PC-9 (cell line): ENCODE data around the gene GPR50. TPM values are rescaled to one million over a fixed set of nuclear protein-coding genes. Genes with fewer than 3 reads are reported as not detected.

Experiments used
- Bru-seq: library from RNA; stranded (reverse); fragments of 400-500 nt; gene quantifications from one replicate; lab custom pipeline; 2021; lab: Mats Ljungman, UMichigan
- BruChase-seq, 2 experiments: library from RNA; stranded (reverse); fragments of 400-500 nt; gene quantifications; one replicate each; lab custom pipeline; 2021; lab: Mats Ljungman, UMichigan
- BruUV-seq: library from RNA; stranded (reverse); fragments of 400-500 nt; replicated peaks from 2 replicates; lab custom pipeline; 2021; lab: Mats Ljungman, UMichigan
- CTCF ChIA-PET: fragments of 300-600 bp; sonication (Branson Sonifier 250); formaldehyde crosslinking; loops from one replicate; lab custom pipeline; 2022; ENCODE audit warnings: antibody characterized with exemption; lab: Charles Lee
- POLR2A ChIA-PET: fragments of 300-600 bp; sonication (Branson Sonifier 250); formaldehyde crosslinking; loops from one replicate; lab custom pipeline; 2022; ENCODE audit warnings: antibody characterized with exemption; ENCODE audit not compliant: unreplicated experiment; lab: Charles Lee
- DNase-seq, 2 experiments: peaks; one replicate each; pipeline versions ENCODE4 v3.0.0 to v3.0.0-alpha.2; 2015 to 2022; ENCODE audit warnings: mixed read lengths in 1 of 2
- H2AFZ ChIP-seq: fragments of 200-600 bp; sonication (generic); 2 replicates; pipeline ENCODE4 v1.8.1; 2017; ENCODE audit warnings: antibody characterized with exemption
- H3F3A ChIP-seq: fragments of 200-600 bp; sonication (generic); 2 replicates; pipeline ENCODE4 v1.8.1; 2017; ENCODE audit warnings: antibody characterized with exemption, mild to moderate bottlenecking, low read depth; ENCODE audit not compliant: insufficient read depth
- H3K27ac ChIP-seq: fragments of 200-600 bp; sonication (generic); 2 replicates; pipeline ENCODE4 v1.6.1; 2016; ENCODE audit warnings: mixed run types
- H3K27me3 ChIP-seq: fragments of 200-600 bp; sonication (generic); 2 replicates; pipeline ENCODE4 v1.6.1; 2016; ENCODE audit warnings: low read depth, mixed run types; ENCODE audit not compliant: insufficient read depth
- H3K36me3 ChIP-seq: fragments of 200-600 bp; sonication (generic); 2 replicates; pipeline ENCODE4 v1.6.1; 2016; ENCODE audit warnings: low read depth, mixed run types
- H3K4me1 ChIP-seq: fragments of 200-600 bp; sonication (generic); replicated peaks from 2 replicates; pipeline ENCODE4 v1.6.1; 2016; ENCODE audit warnings: mixed run types; ENCODE audit not compliant: insufficient read depth
- H3K4me2 ChIP-seq: fragments of 200-600 bp; sonication (generic); 2 replicates; pipeline ENCODE4 v1.6.1; 2017; ENCODE audit warnings: mixed run types
- H3K4me3 ChIP-seq: fragments of 200-600 bp; sonication (generic); 2 replicates; pipeline ENCODE4 v1.6.1; 2016; ENCODE audit warnings: mixed run types
- H3K79me2 ChIP-seq: fragments of 200-600 bp; sonication (generic); 2 replicates; pipeline ENCODE4 v1.6.1; 2017; ENCODE audit warnings: low read depth, mixed run types
- H3K9me2 ChIP-seq: fragments of 200-600 bp; sonication (generic); 2 replicates; pipeline ENCODE4 v1.8.1; 2017; ENCODE audit warnings: mild to moderate bottlenecking; ENCODE audit not compliant: insufficient read depth
- H3K9me3 ChIP-seq: fragments of 200-600 bp; sonication (generic); 2 replicates; pipeline ENCODE4 v1.8.1; 2016; ENCODE audit warnings: low read depth; ENCODE audit not compliant: insufficient read depth
- H4K20me1 ChIP-seq: fragments of 200-600 bp; sonication (generic); 2 replicates; pipeline ENCODE4 v1.8.1; 2017; ENCODE audit not compliant: insufficient read depth
- EZH2 ChIP-seq: fragments of 200-600 bp; sonication (generic); IDR thresholded peaks from 2 replicates; pipeline ENCODE4 v1.8.0; 2017; ENCODE audit warnings: antibody characterized with exemption, low read depth
- intact Hi-C: fragments of 100-400 bp; cut with micrococcal nuclease; formaldehyde crosslinking; loops from one replicate; pipeline ENCODE4 v1.10.0; 2022; ENCODE audit not compliant: unreplicated experiment
- long read RNA-seq: library from polyadenylated mRNA; stranded (forward); transcript quantifications from one replicate; pipeline ENCODE4 v2.0.0, GENCODE V29; 2022
- total RNA-seq: library from RNA; stranded (reverse); gene quantifications from 2 replicates; pipeline ENCODE4 v1.2.3, GENCODE V29; 2021
- TF ChIP-seq, protein P1 (sequence below): fragments of 200-600 bp; sonication (generic); conservative IDR thresholded peaks from 2 replicates; pipeline ENCODE4 v1.6.1; 2017; ENCODE audit warnings: mixed run types, antibody characterized with exemption, mild to moderate bottlenecking, moderate library complexity

The GPR50 gene
- total RNA-seq: not detected in 2 replicates
- Bru-seq, nascent RNA: not detected
- BruChase-seq, experiment 1, labeled RNA remaining after a 2-hour chase: not detected
- BruChase-seq, experiment 2, labeled RNA remaining after a 6-hour chase: not detected
- long read RNA-seq: 0 reads

DNA sequence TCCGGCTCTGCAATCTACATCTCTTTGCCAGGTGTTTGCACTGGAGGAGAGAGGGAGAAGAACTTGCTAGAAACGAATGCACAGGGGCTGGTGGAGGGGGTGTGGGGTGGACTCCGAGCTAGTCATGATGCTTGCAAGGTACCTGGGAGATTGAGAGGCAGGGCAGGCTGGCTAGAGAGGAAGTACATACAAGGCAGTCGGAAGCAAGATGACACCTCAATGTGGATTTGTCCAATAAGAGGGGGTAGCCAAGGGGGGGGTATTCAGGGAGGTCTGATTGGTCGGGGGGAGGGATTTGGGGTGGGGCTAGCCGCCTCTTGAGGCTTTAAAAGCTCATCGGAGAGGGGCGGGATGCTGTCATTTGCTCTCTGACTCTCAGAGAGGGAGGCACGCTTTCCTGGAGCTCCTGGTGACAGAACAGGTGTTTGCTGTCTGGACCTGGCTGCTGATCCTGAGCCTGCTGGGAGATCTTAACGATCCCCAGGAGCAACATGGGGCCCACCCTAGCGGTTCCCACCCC is at the start of gene GPR50:
TSS of gene GPR50 (plus strand) at position 354 of the 520 bp plus-strand sequence. CDS start at position 492, 138 bp downstream.
- Histone ChIP-seq H4K20me1 (no peaks in the 10 kb centered on the region), H3K27me3 (peaks cover 92% of the 10 kb centered on the region), H3K9me3 (no peaks in the 10 kb centered on the region), H3K36me3 (no peaks in the 10 kb centered on the region), H3K4me1 (no peaks in the 10 kb centered on the region), H3K4me3 (no peak within 1 kb of the TSS), H3K9me2 (no peaks in the 10 kb centered on the region), H3K79me2 (no peaks in the 10 kb centered on the region), H3K27ac (no peak within 1 kb of the TSS), H3K4me2 (no peak within 1 kb of the TSS), H3F3A (no peaks in the 10 kb centered on the region), H2AFZ (no peak within 1 kb of the TSS)
- intact Hi-C loops: no loop called here
- ChIA-PET POLR2A (no interaction called here), CTCF (no interaction called here)
- TF ChIP-seq EZH2: no peak
- TF ChIP-seq, protein P1, sequence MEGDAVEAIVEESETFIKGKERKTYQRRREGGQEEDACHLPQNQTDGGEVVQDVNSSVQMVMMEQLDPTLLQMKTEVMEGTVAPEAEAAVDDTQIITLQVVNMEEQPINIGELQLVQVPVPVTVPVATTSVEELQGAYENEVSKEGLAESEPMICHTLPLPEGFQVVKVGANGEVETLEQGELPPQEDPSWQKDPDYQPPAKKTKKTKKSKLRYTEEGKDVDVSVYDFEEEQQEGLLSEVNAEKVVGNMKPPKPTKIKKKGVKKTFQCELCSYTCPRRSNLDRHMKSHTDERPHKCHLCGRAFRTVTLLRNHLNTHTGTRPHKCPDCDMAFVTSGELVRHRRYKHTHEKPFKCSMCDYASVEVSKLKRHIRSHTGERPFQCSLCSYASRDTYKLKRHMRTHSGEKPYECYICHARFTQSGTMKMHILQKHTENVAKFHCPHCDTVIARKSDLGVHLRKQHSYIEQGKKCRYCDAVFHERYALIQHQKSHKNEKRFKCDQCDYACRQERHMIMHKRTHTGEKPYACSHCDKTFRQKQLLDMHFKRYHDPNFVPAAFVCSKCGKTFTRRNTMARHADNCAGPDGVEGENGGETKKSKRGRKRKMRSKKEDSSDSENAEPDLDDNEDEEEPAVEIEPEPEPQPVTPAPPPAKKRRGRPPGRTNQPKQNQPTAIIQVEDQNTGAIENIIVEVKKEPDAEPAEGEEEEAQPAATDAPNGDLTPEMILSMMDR: no peak
- BruUV-seq: no TSS peak
- DNase-seq: no peak

DNA sequence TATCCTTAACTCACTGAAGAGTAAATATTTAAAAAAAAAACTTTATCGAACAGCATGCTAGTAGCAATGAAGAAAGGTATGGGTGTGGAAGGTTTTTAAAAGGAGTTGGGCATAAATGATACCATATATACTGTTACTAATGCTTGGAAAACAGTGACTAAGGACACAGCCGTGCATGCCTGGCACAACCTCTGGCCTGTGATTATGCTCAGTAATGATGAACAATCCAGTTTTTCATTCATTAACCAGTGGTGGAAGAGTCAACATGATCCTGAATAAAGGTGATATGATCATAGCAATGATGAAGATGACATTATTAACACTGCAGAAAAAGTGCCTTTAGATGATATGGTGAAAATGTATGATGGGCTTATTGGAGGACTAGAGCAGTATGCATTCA is 43.9 kb upstream of the GPR50 start:
- ChIA-PET POLR2A (no interaction called here), CTCF (no interaction called here)
- H3K4me1 ChIP-seq: no peaks in the 10 kb centered on the region
- no peaks in the 10 kb centered on the region for H3K79me2 ChIP-seq
- H4K20me1 ChIP-seq: no peaks in the 10 kb centered on the region
- H3K9me3 ChIP-seq: 0 out of 2 replicates have a peak, but pooled peaks cover 6% of the 10 kb centered on the region
- H3F3A ChIP-seq: no peaks in the 10 kb centered on the region
- H3K27me3 ChIP-seq: 0 out of 2 replicates have a peak, but pooled peaks cover 8% of the 10 kb centered on the region
- BruUV-seq: no TSS peak
- no peaks in the 10 kb centered on the region for H3K36me3 ChIP-seq
- no peak overlapping the region for H3K4me2 ChIP-seq
- H3K4me3 ChIP-seq: no peak overlapping the region
- TF ChIP-seq, protein P1: no peak
- TF ChIP-seq EZH2: no peak
- no peak overlapping the region for H2AFZ ChIP-seq
- intact Hi-C loops: no loop called here
- no peak for DNase-seq
- no peaks in the 10 kb centered on the region for H3K9me2 ChIP-seq
- no peak overlapping the region for H3K27ac ChIP-seq

GRCh38 chrX:151151665-151152267 is 24.6 kb upstream of the GPR50 start:
- peak; percentile 15 to 46 for DNase-seq
- Histone ChIP-seq H3F3A (no peaks in the 10 kb centered on the region), H3K9me3 (no peaks in the 10 kb centered on the region), H3K36me3 (no peaks in the 10 kb centered on the region), H3K9me2 (no peaks in the 10 kb centered on the region), H3K79me2 (no peaks in the 10 kb centered on the region), H3K4me3 (no peak overlapping the region), H4K20me1 (no peaks in the 10 kb centered on the region), H3K27me3 (peaks cover 60% of the 10 kb centered on the region), H3K27ac (no peak overlapping the region), H2AFZ (no peak overlapping the region), H3K4me2 (no peak overlapping the region), H3K4me1 (no peaks in the 10 kb centered on the region)
- ChIA-PET POLR2A (no interaction called here), CTCF (no interaction called here)
- no TSS peak for BruUV-seq
- intact Hi-C loops: loop anchor here (1.0 to 10.0 kb wide), 5 partner anchors 353 to 1776 kb away; partner anchors contain the start of gene GABRQ
- TF ChIP-seq, protein P1: peak; percentile 98
- TF ChIP-seq EZH2: no peak
